ENCODE data around the gene LEFTY1. TPM values are rescaled to one million over a fixed set of nuclear protein-coding genes. Genes with fewer than 3 reads are reported as not detected.

Gene LEFTY1
- total RNA-seq, 1 donor: not detected

DNA sequence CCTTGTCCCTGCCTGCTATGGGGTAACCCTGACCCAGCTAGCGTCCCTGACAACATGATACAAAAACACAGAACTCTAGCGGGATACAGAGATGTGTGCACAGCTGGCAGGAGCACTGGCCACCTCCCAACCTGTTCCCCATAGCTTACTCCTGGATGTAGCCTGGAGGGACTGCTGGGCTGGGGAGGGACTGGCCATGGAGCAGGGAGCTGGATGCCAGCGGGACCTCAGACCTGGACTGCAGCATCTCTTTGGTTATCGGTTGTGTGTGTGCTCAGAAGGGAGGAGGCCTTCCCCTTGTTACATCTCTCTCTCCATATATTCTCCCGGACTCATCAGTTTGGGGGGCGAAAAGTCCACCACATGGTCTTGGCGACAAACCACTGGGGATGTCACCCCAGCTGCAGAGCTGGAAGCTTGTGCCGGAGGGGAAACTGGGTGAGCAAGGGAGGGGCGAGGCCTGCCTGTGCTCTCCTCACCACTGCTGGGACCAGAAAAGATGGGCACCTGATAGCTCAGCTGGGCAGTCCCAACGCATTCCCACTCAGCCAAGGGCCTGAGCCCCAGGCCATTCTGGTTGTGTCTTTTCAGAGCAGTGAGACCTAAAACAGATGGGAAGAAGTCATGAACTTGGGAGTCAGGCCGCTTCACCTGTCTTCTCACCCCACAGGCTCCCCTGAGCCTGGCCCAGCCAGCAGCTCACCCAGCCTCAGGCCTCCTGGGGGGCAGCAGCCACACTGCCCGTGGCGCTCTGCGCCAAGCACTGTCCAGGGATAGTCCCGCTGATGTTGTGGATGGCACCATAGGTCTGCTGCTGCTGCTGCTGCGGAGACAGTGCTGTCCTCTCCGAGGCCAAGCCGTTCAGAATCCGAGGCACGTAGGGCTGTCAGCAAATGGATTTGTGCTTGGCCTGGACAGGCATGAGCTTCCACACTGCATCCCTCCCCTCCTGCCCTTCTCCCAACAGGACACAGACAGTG is 42.3 kb downstream of the LEFTY1 start:
- Histone ChIP-seq H3K27me3 (ENCODE audit: insufficient read depth, low read length) (no peaks in the 10 kb centered on the region), H3K4me1 (ENCODE audit: insufficient read depth, low read length) (no peaks in the 10 kb centered on the region), H4K20me1 (ENCODE audit: insufficient read depth, low read length) (peaks cover 4% of the 10 kb centered on the region), H3K36me3 (ENCODE audit: insufficient read depth, low read length) (peaks cover 26% of the 10 kb centered on the region), H3K9me3 (ENCODE audit: low read depth, low read length) (no peaks in the 10 kb centered on the region), H3K79me2 (ENCODE audit: insufficient read depth, low read length) (no peaks in the 10 kb centered on the region), H3K27ac (ENCODE audit: low read depth, low read length) (no peak overlapping the region), H2AFZ (ENCODE audit: low read length) (no peak overlapping the region), H3K4me2 (ENCODE audit: insufficient read depth, low read length) (no peak overlapping the region), H3K4me3 (ENCODE audit: insufficient read depth, low read length) (no peak overlapping the region)
- DNase-seq (ENCODE audit: insufficient read length, low spot score, missing footprints): no peak
- no peak for TF ChIP-seq CTCF (IDR thresholded peaks at IDR 0.05; ENCODE audit: extremely low read depth, low read depth, low read length)

- H3K36me3 ChIP-seq (ENCODE audit: insufficient read depth, low read length): peaks cover 26% of the 10 kb centered on the region
- peak; percentile 80 for TF ChIP-seq CTCF (IDR thresholded peaks at IDR 0.05; ENCODE audit: extremely low read depth, low read depth, low read length)
- no peaks in the 10 kb centered on the region for H3K4me1 ChIP-seq (ENCODE audit: insufficient read depth, low read length)
- H3K4me3 ChIP-seq (ENCODE audit: insufficient read depth, low read length): no peak overlapping the region
- no peaks in the 10 kb centered on the region for H3K79me2 ChIP-seq (ENCODE audit: insufficient read depth, low read length)
- no peak overlapping the region for H2AFZ ChIP-seq (ENCODE audit: low read length)
- DNase-seq (ENCODE audit: insufficient read length, low spot score, missing footprints): peak; percentile 97
- H3K4me2 ChIP-seq (ENCODE audit: insufficient read depth, low read length): no peak overlapping the region
- no peak overlapping the region for H3K27ac ChIP-seq (ENCODE audit: low read depth, low read length)
- no peaks in the 10 kb centered on the region for H3K9me3 ChIP-seq (ENCODE audit: low read depth, low read length)
- H4K20me1 ChIP-seq (ENCODE audit: insufficient read depth, low read length): peaks cover 4% of the 10 kb centered on the region
- H3K27me3 ChIP-seq (ENCODE audit: insufficient read depth, low read length): no peaks in the 10 kb centered on the region
Measured at GRCh38 chr1:225845571-225846259, 43.2 kb downstream of the LEFTY1 start.

GRCh38 chr1:225845097-225845496 is 43.8 kb downstream of the LEFTY1 start:
- Histone ChIP-seq H3K4me3 (ENCODE audit: insufficient read depth, low read length) (no peak overlapping the region), H3K27me3 (ENCODE audit: insufficient read depth, low read length) (no peaks in the 10 kb centered on the region), H2AFZ (ENCODE audit: low read length) (no peak overlapping the region), H4K20me1 (ENCODE audit: insufficient read depth, low read length) (peaks cover 4% of the 10 kb centered on the region), H3K4me2 (ENCODE audit: insufficient read depth, low read length) (no peak overlapping the region), H3K9me3 (ENCODE audit: low read depth, low read length) (no peaks in the 10 kb centered on the region), H3K79me2 (ENCODE audit: insufficient read depth, low read length) (no peaks in the 10 kb centered on the region), H3K27ac (ENCODE audit: low read depth, low read length) (no peak overlapping the region), H3K36me3 (ENCODE audit: insufficient read depth, low read length) (peaks cover 26% of the 10 kb centered on the region), H3K4me1 (ENCODE audit: insufficient read depth, low read length) (no peaks in the 10 kb centered on the region)
- no peak for TF ChIP-seq CTCF (IDR thresholded peaks at IDR 0.05; ENCODE audit: extremely low read depth, low read depth, low read length)
- no peak for DNase-seq (ENCODE audit: insufficient read length, low spot score, missing footprints)

All from osteoblast (primary cell).